ENCODE measurements around the gene MYBPC1. TPM values are rescaled to one million over a fixed set of nuclear protein-coding genes. Genes with fewer than 3 reads are reported as not detected.

The MYBPC1 gene
- total and polyA plus RNA-seq, 2 of the 13 experiments (the other 11 are each of a cell fraction or from before 2014, with no cell fraction given), result 0.31 to 0.53 TPM

GRCh38 chr12:101604132-101604531, 9.4 kb downstream of the MYBPC1 start (continued):
- TF ChIP-seq ZBED4 (CRISPR knock-in tag; IDR thresholded peaks at IDR 0.05; ENCODE audit: borderline replicate concordance) (no peak), RFX3 (CRISPR knock-in tag; IDR thresholded peaks at IDR 0.05) (0 out of 2 replicates have a peak, but pooled peaks have one; percentile 17), CERS6 (CRISPR knock-in tag; IDR thresholded peaks at IDR 0.05) (no peak), TCF7 (IDR thresholded peaks at IDR 0.05; ENCODE audit: low read depth) (peak; percentile 41; the same call in 1 of the 2 replicates), ZNF790 (CRISPR knock-in tag; IDR thresholded peaks at IDR 0.05; ENCODE audit: borderline replicate concordance) (no peak), MAFF (IDR thresholded peaks at IDR 0.05; ENCODE audit: low read depth, low read length) (no peak), NAIF1 (CRISPR knock-in tag; IDR thresholded peaks at IDR 0.05; ENCODE audit: borderline replicate concordance) (no peak), ZNF251 (CRISPR knock-in tag; IDR thresholded peaks at IDR 0.05) (no peak), ZNF317 (CRISPR knock-in tag; IDR thresholded peaks at IDR 0.05) (no peak), ATF5 (CRISPR knock-in tag; IDR thresholded peaks at IDR 0.05; ENCODE audit: low read depth) (no peak), PHF20 (CRISPR knock-in tag; IDR thresholded peaks at IDR 0.05) (no peak), SAP130 (CRISPR knock-in tag; IDR thresholded peaks at IDR 0.05; ENCODE audit: low read depth) (peak; percentile 44; the same call in 1 of the 2 replicates), ZNF30 (CRISPR knock-in tag; IDR thresholded peaks at IDR 0.05) (no peak), FOXK2 (IDR thresholded peaks at IDR 0.05) (0 out of 2 replicates have a peak, but pooled peaks have one; percentile 17), ETS1 (CRISPR knock-in tag; IDR thresholded peaks at IDR 0.05) (no peak), HMG20A (CRISPR knock-in tag; IDR thresholded peaks at IDR 0.05; ENCODE audit: borderline replicate concordance) (peak; percentile 20; the same call in 1 of the 2 replicates), ZNF841 (CRISPR knock-in tag; IDR thresholded peaks at IDR 0.05; ENCODE audit: borderline replicate concordance) (no peak), CC2D1A (CRISPR knock-in tag; IDR thresholded peaks at IDR 0.05) (no peak), STAT5B (CRISPR knock-in tag; IDR thresholded peaks at IDR 0.05) (no peak), GPN1 (CRISPR knock-in tag; IDR thresholded peaks at IDR 0.05; ENCODE audit: borderline replicate concordance) (no peak), ZNF10 (CRISPR knock-in tag; IDR thresholded peaks at IDR 0.05; ENCODE audit: borderline replicate concordance, low read depth) (no peak), ZBTB7B (CRISPR knock-in tag; IDR thresholded peaks at IDR 0.05) (no peak), ZNF501 (CRISPR knock-in tag; IDR thresholded peaks at IDR 0.05) (no peak), ZFYVE20 (CRISPR knock-in tag; IDR thresholded peaks at IDR 0.05; ENCODE audit: borderline replicate concordance, low read depth) (no peak), ZNF724P (CRISPR knock-in tag; IDR thresholded peaks at IDR 0.05; ENCODE audit: borderline replicate concordance) (no peak), KAT2B (IDR thresholded peaks at IDR 0.05; ENCODE audit: borderline replicate concordance, low read depth, low read length) (peak; percentile 69), SP140L (CRISPR knock-in tag; IDR thresholded peaks at IDR 0.05; ENCODE audit: borderline replicate concordance) (no peak)
